Measurements from ENCODE around the gene EYA2.

DNA sequence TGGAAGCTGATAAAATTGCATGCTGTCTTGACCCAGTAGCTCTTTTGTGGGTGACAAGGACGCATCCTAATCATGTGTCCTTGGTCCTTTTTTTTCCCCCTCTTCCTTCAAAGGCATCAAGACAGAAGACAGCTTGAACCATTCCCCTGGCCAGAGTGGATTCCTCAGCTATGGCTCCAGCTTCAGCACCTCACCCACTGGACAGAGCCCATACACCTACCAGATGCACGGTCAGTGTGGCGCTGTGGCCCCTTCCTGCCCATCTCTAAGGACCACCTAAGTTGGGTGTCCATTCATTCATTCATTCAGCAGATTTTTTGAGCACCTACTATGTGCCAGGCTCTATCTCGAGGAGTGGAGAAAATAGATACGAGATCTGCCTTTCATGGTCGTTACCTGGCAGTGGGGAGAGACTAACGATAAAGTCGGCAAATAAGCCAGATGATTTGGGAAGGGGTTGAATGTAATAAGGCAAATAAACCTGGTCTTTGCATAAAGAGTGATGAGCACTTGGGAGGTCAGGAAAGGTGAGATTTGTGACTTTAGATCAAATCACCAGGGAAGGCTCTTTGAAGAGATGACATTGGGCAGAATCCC is 121.5 kb downstream of the EYA2 start:
- TF ChIP-seq POLR2A (IDR thresholded peaks at IDR 0.05) = no peak
- TF ChIP-seq, protein P1, sequence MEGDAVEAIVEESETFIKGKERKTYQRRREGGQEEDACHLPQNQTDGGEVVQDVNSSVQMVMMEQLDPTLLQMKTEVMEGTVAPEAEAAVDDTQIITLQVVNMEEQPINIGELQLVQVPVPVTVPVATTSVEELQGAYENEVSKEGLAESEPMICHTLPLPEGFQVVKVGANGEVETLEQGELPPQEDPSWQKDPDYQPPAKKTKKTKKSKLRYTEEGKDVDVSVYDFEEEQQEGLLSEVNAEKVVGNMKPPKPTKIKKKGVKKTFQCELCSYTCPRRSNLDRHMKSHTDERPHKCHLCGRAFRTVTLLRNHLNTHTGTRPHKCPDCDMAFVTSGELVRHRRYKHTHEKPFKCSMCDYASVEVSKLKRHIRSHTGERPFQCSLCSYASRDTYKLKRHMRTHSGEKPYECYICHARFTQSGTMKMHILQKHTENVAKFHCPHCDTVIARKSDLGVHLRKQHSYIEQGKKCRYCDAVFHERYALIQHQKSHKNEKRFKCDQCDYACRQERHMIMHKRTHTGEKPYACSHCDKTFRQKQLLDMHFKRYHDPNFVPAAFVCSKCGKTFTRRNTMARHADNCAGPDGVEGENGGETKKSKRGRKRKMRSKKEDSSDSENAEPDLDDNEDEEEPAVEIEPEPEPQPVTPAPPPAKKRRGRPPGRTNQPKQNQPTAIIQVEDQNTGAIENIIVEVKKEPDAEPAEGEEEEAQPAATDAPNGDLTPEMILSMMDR (IDR thresholded peaks at IDR 0.05) = no peak

Measured in heart left ventricle (tissue), 13 donors.